K562 (cell line): ENCODE results near the gene DXO. TPM values are rescaled to one million over a fixed set of nuclear protein-coding genes. Genes with fewer than 3 reads are reported as not detected.
A peak's percentile ranks its signal among the peaks of the same experiment; 100 is the strongest.

ENCODE experiments used
- CHCHD3 ChIP-seq: fragments of 250-450 bp; sonication (Bioruptor Pico); IDR thresholded peaks from 2 replicates; pipeline ENCODE4 v2.1.2; 2022; ENCODE audit warnings: mild to moderate bottlenecking
- CREBBP ChIP-seq: IDR thresholded peaks from one replicate; pipeline ENCODE4 v1.6.1; 2012; ENCODE audit warnings: low read depth, mild to moderate bottlenecking, control low read depth, inconsistent platforms, low read length
- FOXP1 ChIP-seq: sonication (generic); formaldehyde crosslinking; IDR thresholded peaks from 2 replicates; pipeline ENCODE4 v1.8.0; 2022; ENCODE audit warnings: mild to moderate bottlenecking, missing genetic modification reagents
- ILK ChIP-seq: fragments of 450-650 bp; IDR thresholded peaks from 2 replicates; pipeline ENCODE4 v1.6.1; 2016; ENCODE audit warnings: missing genetic modification characterization, low read depth, mild to moderate bottlenecking, missing compliant biosample characterization, moderate library complexity, borderline replicate concordance
- MTA1 ChIP-seq: fragments of 450-650 bp; IDR thresholded peaks from 2 replicates; pipeline ENCODE4 v1.6.1; 2017; ENCODE audit warnings: borderline replicate concordance
- PYGO2 ChIP-seq: fragments of 450-650 bp; IDR thresholded peaks from 2 replicates; pipeline ENCODE4 v1.6.1; 2016; ENCODE audit warnings: mild to moderate bottlenecking, missing genetic modification characterization, moderate library complexity, missing compliant biosample characterization
- RAD51 ChIP-seq: fragments of 450-650 bp; IDR thresholded peaks from 2 replicates; pipeline ENCODE4 v1.7.1; 2016; ENCODE audit warnings: low read depth, mild to moderate bottlenecking, borderline replicate concordance
- SMARCC2 ChIP-seq: fragments of 450-650 bp; IDR thresholded peaks from 2 replicates; pipeline ENCODE4 v1.6.1; 2017; ENCODE audit warnings: antibody characterized with exemption, moderate library complexity, mild to moderate bottlenecking, low read depth
- SMC3 ChIP-seq: conservative IDR thresholded peaks from 2 replicates; pipeline ENCODE4 v1.6.1; 2011; ENCODE audit warnings: low read depth, low read length, improper control_type of control experiment; ENCODE audit not compliant: insufficient read depth
- TAF1 ChIP-seq: IDR thresholded peaks from 2 replicates; pipeline ENCODE4 v1.6.1; 2011; ENCODE audit warnings: mild to moderate bottlenecking, low read length, moderate library complexity; ENCODE audit not compliant: insufficient read depth, control insufficient read depth, severe bottlenecking; ENCODE audit errors: extremely low read depth
- TCFL5 ChIP-seq: fragments of 250-450 bp; sonication (Bioruptor Pico); conservative IDR thresholded peaks from 2 replicates; pipeline ENCODE4 v1.6.1; 2021; ENCODE audit warnings: mild to moderate bottlenecking, moderate library complexity, matching md5 sums
- ZC3H11A ChIP-seq: IDR thresholded peaks from 2 replicates; pipeline ENCODE4 v1.6.1; 2012; ENCODE audit warnings: low read depth, low read length, improper control_type of control experiment
- ZFP30 ChIP-seq: fragments of 250-450 bp; sonication (Bioruptor Pico); IDR thresholded peaks from 2 replicates; pipeline ENCODE4 v1.8.0; 2022; ENCODE audit warnings: moderate library complexity, mild to moderate bottlenecking, inconsistent platforms, borderline replicate concordance
- ZNF444 ChIP-seq: fragments of 250-450 bp; sonication (Bioruptor Pico); IDR thresholded peaks from 2 replicates; pipeline ENCODE4 v1.4.0; 2020; ENCODE audit warnings: mild to moderate bottlenecking, moderate library complexity
- polyA plus RNA-seq, 8 experiments: library from polyadenylated mRNA; depleted of rRNA in 4 of 8; stranded (reverse) in 5 of 8; unstranded in 3 of 8; fragments of >200 nt; fragmentation: Nextera tagmentation in 2 of 8; fragmentation: Illumina TruSeq in 1 of 8; extraction: Ambion mirVana in 2 of 8; extraction: Trizol in 1 of 8; gene quantifications; 2 replicates each; pipeline versions ENCODE4 v1.2.1 to v1.2.3, GENCODE V29; 2011 to 2014; ENCODE audit warnings: inconsistent platforms in 1 of 8, missing spikeins in 1 of 8
- total RNA-seq, 7 experiments: library from RNA; depleted of rRNA in 6 of 7; stranded (reverse); fragments of >200 nt in 6 of 7; fragmentation: Illumina TruSeq in 2 of 7; extraction: Trizol in 2 of 7; gene quantifications; 2 replicates each; pipeline versions ENCODE4 v1.2.1 to v1.2.3, GENCODE V29; 2011 to 2021; ENCODE audit warnings: low replicate concordance in 1 of 7
- TF ChIP-seq, protein P1 (sequence below): sonication (generic); formaldehyde crosslinking; IDR thresholded peaks from 2 replicates; pipeline ENCODE4 v1.8.0; 2022; ENCODE audit warnings: mild to moderate bottlenecking, missing genetic modification reagents
- TF ChIP-seq, protein P2 (sequence below): sonication (generic); formaldehyde crosslinking; IDR thresholded peaks from 2 replicates; pipeline ENCODE4 v1.8.0; 2022; ENCODE audit warnings: mild to moderate bottlenecking, missing genetic modification reagents
- TF ChIP-seq, protein P3 (sequence below): fragments of 250-450 bp; sonication (Bioruptor Pico); IDR thresholded peaks from 2 replicates; pipeline ENCODE4 v1.5.0; 2022; ENCODE audit warnings: mild to moderate bottlenecking
- TF ChIP-seq, protein P4 (sequence below): fragments of 200-800 bp; sonication (Bioruptor generic); IDR thresholded peaks from 2 replicates; pipeline ENCODE4 v1.6.1; 2017; ENCODE audit warnings: missing genetic modification characterization, missing compliant biosample characterization
- TF ChIP-seq, protein P5 (sequence below): fragments of 250-450 bp; sonication (Bioruptor Pico); IDR thresholded peaks from 2 replicates; pipeline ENCODE4 v1.8.0; 2022; ENCODE audit warnings: inconsistent platforms

Gene DXO
- total and polyA plus RNA-seq, 9 of the 15 experiments (the other 6 are each of a cell fraction or from before 2014, with no cell fraction given): 6.4 to 35.1 (median 19.4) TPM

GRCh38 chr6:31958412-31958740 is 13.6 kb downstream of the DXO start (continued):
- TF ChIP-seq CREBBP: no peak
- TF ChIP-seq RAD51: no peak
- no peak for TF ChIP-seq ZFP30 (CRISPR knock-in tag)
- TF ChIP-seq CHCHD3 (CRISPR knock-in tag): no peak
- TF ChIP-seq MTA1: no peak
- TF ChIP-seq SMC3: no peak
- no peak for TF ChIP-seq PYGO2
- TF ChIP-seq, protein P1, sequence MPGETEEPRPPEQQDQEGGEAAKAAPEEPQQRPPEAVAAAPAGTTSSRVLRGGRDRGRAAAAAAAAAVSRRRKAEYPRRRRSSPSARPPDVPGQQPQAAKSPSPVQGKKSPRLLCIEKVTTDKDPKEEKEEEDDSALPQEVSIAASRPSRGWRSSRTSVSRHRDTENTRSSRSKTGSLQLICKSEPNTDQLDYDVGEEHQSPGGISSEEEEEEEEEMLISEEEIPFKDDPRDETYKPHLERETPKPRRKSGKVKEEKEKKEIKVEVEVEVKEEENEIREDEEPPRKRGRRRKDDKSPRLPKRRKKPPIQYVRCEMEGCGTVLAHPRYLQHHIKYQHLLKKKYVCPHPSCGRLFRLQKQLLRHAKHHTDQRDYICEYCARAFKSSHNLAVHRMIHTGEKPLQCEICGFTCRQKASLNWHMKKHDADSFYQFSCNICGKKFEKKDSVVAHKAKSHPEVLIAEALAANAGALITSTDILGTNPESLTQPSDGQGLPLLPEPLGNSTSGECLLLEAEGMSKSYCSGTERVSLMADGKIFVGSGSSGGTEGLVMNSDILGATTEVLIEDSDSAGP (CRISPR knock-in tag): no peak
- TF ChIP-seq, protein P2, sequence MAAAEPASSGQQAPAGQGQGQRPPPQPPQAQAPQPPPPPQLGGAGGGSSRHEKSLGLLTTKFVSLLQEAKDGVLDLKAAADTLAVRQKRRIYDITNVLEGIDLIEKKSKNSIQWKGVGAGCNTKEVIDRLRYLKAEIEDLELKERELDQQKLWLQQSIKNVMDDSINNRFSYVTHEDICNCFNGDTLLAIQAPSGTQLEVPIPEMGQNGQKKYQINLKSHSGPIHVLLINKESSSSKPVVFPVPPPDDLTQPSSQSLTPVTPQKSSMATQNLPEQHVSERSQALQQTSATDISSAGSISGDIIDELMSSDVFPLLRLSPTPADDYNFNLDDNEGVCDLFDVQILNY: no peak
- TF ChIP-seq, protein P3, sequence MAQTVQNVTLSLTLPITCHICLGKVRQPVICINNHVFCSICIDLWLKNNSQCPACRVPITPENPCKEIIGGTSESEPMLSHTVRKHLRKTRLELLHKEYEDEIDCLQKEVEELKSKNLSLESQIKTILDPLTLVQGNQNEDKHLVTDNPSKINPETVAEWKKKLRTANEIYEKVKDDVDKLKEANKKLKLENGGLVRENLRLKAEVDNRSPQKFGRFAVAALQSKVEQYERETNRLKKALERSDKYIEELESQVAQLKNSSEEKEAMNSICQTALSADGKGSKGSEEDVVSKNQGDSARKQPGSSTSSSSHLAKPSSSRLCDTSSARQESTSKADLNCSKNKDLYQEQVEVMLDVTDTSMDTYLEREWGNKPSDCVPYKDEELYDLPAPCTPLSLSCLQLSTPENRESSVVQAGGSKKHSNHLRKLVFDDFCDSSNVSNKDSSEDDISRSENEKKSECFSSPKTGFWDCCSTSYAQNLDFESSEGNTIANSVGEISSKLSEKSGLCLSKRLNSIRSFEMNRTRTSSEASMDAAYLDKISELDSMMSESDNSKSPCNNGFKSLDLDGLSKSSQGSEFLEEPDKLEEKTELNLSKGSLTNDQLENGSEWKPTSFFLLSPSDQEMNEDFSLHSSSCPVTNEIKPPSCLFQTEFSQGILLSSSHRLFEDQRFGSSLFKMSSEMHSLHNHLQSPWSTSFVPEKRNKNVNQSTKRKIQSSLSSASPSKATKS: no peak
- TF ChIP-seq ZC3H11A: no peak
- TF ChIP-seq ILK (tag): no peak
- no peak for TF ChIP-seq FOXP1 (CRISPR knock-in tag)
- TF ChIP-seq, protein P4, sequence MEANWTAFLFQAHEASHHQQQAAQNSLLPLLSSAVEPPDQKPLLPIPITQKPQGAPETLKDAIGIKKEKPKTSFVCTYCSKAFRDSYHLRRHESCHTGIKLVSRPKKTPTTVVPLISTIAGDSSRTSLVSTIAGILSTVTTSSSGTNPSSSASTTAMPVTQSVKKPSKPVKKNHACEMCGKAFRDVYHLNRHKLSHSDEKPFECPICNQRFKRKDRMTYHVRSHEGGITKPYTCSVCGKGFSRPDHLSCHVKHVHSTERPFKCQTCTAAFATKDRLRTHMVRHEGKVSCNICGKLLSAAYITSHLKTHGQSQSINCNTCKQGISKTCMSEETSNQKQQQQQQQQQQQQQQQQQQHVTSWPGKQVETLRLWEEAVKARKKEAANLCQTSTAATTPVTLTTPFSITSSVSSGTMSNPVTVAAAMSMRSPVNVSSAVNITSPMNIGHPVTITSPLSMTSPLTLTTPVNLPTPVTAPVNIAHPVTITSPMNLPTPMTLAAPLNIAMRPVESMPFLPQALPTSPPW (CRISPR knock-in tag): no peak
- no peak for TF ChIP-seq ZNF444 (CRISPR knock-in tag)
- TF ChIP-seq, protein P5, sequence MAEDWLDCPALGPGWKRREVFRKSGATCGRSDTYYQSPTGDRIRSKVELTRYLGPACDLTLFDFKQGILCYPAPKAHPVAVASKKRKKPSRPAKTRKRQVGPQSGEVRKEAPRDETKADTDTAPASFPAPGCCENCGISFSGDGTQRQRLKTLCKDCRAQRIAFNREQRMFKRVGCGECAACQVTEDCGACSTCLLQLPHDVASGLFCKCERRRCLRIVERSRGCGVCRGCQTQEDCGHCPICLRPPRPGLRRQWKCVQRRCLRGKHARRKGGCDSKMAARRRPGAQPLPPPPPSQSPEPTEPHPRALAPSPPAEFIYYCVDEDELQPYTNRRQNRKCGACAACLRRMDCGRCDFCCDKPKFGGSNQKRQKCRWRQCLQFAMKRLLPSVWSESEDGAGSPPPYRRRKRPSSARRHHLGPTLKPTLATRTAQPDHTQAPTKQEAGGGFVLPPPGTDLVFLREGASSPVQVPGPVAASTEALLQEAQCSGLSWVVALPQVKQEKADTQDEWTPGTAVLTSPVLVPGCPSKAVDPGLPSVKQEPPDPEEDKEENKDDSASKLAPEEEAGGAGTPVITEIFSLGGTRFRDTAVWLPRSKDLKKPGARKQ (CRISPR knock-in tag): no peak
- TF ChIP-seq TAF1: no peak
- 0 out of 2 replicates have a peak, but pooled peaks have one; percentile 16 for TF ChIP-seq SMARCC2
- no peak for TF ChIP-seq TCFL5 (CRISPR knock-in tag)
